GM21529 (cell line): Measurements from ENCODE around the gene FAM167B.
A peak's percentile ranks its signal among the peaks of the same experiment; 100 is the strongest.
"Not testable (repeated sequence)": the region's sequence is repeated elsewhere in the genome, so short reads cannot be mapped to it uniquely, and the experiment has no call there.

ENCODE experiments used
- ATAC-seq: cut with Tn5 transposase; IDR thresholded peaks from one replicate; pipeline ENCODE4 v1.9.1; 2021; ENCODE audit not compliant: unreplicated experiment

The FAM167B gene

DNA sequence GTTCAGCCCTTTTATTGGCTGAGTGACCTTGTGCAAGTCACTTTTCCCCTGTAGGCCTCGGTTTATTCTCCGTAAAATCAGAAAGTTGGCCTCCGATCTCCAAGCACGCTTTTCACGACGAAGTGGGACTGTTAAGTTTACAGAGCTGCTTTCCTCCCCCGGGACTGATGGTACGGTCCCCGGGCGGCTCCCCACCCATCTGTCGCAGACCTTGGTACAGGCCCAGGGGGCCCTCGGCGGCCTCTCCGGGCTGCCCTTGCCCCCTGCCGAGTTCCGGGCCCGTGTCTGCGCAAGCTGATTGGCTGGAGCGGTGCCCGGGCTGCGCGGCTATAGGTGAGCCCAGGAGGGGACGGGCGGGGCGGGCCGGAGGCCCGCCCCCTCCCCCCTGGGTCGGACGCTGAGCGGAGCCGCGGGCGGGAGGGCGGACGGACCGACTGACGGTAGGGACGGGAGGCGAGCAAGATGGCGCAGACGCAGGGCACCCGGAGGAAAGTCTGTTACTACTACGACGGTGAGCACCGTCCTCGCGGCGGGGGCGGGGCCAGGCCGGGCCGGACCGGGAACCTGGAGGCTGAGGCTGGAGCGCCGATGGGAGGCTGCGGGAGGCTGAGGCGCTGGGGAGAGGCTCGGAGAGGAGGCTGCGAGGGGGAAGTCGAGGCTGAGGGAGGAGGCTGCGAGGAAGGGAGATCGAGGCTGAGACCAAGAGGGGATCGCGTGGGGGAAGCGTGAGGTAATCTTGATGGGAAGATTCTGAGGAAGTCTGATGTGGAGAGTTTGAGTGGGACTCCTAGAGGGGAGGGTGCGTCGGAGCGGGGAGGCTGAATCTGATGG, 44.9 kb downstream of the FAM167B start, which contains the start of gene HDAC1:
Gene HDAC1, plus strand, starts transcription at position 376 of the 831 bp plus-strand sequence. Its CDS starts 87 bp downstream, at position 463.
- ATAC-seq, result peak; percentile 96

DNA sequence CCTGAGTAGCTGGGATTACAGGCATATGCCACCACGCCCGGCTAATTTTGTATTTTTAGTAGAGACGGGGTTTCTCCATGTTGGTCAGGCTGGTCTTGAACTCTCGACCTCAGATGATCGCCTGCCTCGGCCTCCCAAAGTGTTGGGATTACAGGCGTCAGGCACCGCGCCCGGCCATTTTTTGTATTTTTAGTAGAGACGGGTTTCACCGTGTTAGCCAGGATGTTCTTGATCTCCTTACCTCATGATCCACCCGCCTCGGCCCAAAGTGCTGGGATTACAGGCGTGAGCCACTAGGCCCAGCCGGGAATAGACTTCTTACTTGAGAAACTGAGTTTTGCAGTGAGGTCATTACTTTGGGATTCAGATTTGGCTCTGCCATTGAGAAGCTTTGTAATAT, 51.2 kb downstream of the FAM167B start:
- not testable (repeated sequence) for ATAC-seq
